HG03025 (cell line): Measurements from ENCODE around the gene ANKIB1.
"Not testable (repeated sequence)": the region's sequence is repeated elsewhere in the genome, so short reads cannot be mapped to it uniquely, and the experiment has no call there.

Source experiments
- ATAC-seq: cut with Tn5 transposase; IDR thresholded peaks from one replicate; pipeline ENCODE4 v1.9.1; 2021; ENCODE audit warnings: mild to moderate bottlenecking, moderate library complexity; ENCODE audit not compliant: unreplicated experiment, low FRiP score

The ANKIB1 gene

GRCh38 chr7:92436612-92437445 is 191.1 kb downstream of the ANKIB1 start:
- no peak for ATAC-seq

- ATAC-seq = no peak
Observed at GRCh38 chr7:92437956-92438491, 192.2 kb downstream of the ANKIB1 start.

- not testable (repeated sequence) for ATAC-seq
Observed at GRCh38 chr7:92442720-92443119, 196.9 kb downstream of the ANKIB1 start.

DNA sequence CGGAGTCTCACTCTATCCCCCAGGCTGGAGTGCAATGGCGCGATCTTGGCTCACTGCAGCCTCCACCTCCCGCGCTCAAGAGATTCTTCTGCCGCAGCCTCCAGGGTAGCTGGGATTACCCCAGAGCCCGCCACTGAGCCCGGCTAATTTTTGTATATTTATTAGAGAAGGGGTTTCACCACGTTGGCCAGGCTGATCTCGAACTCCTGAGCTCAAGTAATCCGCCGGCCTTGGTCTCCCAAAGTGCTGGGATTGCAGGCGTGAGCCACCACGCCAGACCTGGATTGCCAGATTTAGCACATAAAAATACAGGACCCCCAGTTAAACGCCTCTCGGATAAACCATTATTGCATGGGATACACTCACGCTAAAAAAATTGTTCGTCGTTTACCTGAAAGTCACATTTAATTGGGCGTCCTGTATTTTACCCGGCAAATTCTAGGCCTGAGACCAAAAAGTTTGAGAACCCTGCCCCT is 201.1 kb downstream of the ANKIB1 start:
- no peak for ATAC-seq

GRCh38 chr7:92447345-92448204 is 201.8 kb downstream of the ANKIB1 start, which contains the start of gene GATAD1:
GATAD1 (plus strand) TSS chr7:92447482; CDS start chr7:92447730, 248 bp downstream.
- ATAC-seq = peak; percentile 88

- ATAC-seq = peak; percentile 36
Observed at GRCh38 chr7:92448205-92448747, 202.5 kb downstream of the ANKIB1 start.
